Stimulated activated CD8-positive, alpha-beta memory T cell treated with anti-CD3 and anti-CD28 coated beads, Interleukin-7, amount 100 ng/mL, for 24 hours (primary cell): Measurements from ENCODE around the gene LCE5A.
A peak's percentile ranks its signal among the peaks of the same experiment; 100 is the strongest.
"Not testable (repeated sequence)": the region's sequence is repeated elsewhere in the genome, so short reads cannot be mapped to it uniquely, and the experiment has no call there.

Experiments used
- DNase-seq: peaks from one replicate; pipeline ENCODE4 v3.0.0-alpha.2; 2020; ENCODE audit warnings: low read depth

Gene LCE5A

GRCh38 chr1:152516082-152516481, 5.5 kb downstream of the LCE5A start:
- no peak for DNase-seq

GRCh38 chr1:152517237-152517811, 6.7 kb downstream of the LCE5A start:
- DNase-seq = no peak

GRCh38 chr1:152519851-152520250, 9.2 kb downstream of the LCE5A start:
- DNase-seq = no peak

- no peak for DNase-seq
Measured at GRCh38 chr1:152520561-152521090, 10.0 kb downstream of the LCE5A start.

GRCh38 chr1:152525080-152525641, 14.6 kb downstream of the LCE5A start:
- no peak for DNase-seq

GRCh38 chr1:152533327-152533938, 22.8 kb downstream of the LCE5A start:
- DNase-seq = peak; percentile 5

GRCh38 chr1:152535774-152536173, 25.2 kb downstream of the LCE5A start:
- no peak for DNase-seq

GRCh38 chr1:152537496-152537895, 26.9 kb downstream of the LCE5A start:
- DNase-seq = no peak

GRCh38 chr1:152539901-152540300, 29.3 kb downstream of the LCE5A start:
- DNase-seq = no peak

GRCh38 chr1:152543820-152544219, 33.2 kb downstream of the LCE5A start:
- no peak for DNase-seq

GRCh38 chr1:152546704-152547103, 36.1 kb downstream of the LCE5A start:
- DNase-seq = no peak

- not testable (repeated sequence) for DNase-seq
Measured at GRCh38 chr1:152548358-152548757, 37.8 kb downstream of the LCE5A start.
